GM21576 (cell line): ENCODE results near the gene P2RX7.
"Not testable (repeated sequence)": the region's sequence is repeated elsewhere in the genome, so short reads cannot be mapped to it uniquely, and the experiment has no call there.

Source experiments
- ATAC-seq: cut with Tn5 transposase; IDR thresholded peaks from one replicate; pipeline ENCODE4 v1.9.1; 2021; ENCODE audit warnings: mild to moderate bottlenecking, moderate library complexity; ENCODE audit not compliant: unreplicated experiment

Gene P2RX7

GRCh38 chr12:121133838-121134237, 1.2 kb downstream of the P2RX7 start:
- ATAC-seq: no peak

- no peak for ATAC-seq
These were observed 2.6 kb downstream of the P2RX7 start for GRCh38 chr12:121135320-121135719.

GRCh38 chr12:121137512-121137911, 4.8 kb downstream of the P2RX7 start:
- no peak for ATAC-seq

DNA sequence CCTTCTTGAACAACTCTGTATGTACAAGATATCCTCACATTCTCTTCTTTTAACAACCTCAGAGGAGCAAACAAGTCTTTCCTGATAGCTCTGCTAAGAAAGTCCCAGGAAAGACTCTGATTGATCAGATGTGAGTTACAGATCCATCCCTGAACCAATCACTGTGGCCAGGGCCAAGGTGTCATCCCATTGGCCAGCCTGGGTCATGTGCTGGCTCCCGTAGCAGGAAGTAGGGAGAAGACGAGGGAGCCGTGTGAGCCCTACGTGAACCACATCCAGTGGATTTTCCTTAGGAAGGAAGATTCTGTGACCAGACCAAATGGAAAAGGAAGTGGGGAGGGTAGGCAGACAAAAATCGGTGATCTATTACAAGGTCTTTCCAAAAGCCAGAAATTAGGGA, 5.6 kb downstream of the P2RX7 start:
- ATAC-seq: no peak

DNA sequence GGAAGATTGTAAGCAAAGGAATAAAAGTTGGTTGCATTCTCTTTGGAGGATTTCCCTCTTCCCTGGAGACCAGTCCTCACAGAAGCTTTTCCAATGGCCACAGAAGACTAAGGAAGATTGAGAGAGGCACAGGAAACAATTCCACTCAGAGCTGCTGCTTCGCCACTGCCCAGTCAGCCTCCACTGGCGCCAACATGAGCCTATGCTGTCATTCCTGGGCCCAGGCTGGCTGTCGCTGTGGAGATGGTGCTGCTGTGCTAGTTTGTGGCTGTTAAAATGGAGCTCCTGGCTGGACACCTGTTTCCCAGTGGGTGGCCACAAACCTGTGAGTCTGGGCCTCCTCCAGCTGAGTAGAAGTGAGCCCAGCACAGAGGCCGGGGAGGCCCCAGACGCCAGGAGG, 6.6 kb downstream of the P2RX7 start:
- no peak for ATAC-seq

GRCh38 chr12:121142171-121142950, 9.7 kb downstream of the P2RX7 start:
- no peak for ATAC-seq

GRCh38 chr12:121144416-121144914, 11.8 kb downstream of the P2RX7 start:
- no peak for ATAC-seq

DNA sequence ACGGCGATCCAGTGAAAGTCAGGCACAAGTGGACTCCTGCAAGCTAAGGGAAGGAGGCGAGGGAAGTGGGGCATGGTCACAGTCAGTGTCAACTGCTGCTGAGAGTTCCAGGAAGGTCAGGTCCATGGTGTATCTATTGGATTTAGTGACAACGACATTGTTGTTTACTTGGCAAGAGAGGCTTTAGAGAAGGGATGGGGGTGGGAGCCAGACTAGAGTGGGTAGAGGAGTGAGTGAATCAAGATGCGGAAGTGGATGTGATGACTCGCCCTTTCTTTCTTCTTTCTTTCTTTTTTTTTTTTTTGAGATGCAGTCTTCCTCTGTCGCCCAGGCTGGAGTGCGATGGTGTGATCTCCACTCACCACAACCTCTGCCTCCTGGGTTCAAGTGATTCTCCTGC, 12.5 kb downstream of the P2RX7 start:
- no peak for ATAC-seq

DNA sequence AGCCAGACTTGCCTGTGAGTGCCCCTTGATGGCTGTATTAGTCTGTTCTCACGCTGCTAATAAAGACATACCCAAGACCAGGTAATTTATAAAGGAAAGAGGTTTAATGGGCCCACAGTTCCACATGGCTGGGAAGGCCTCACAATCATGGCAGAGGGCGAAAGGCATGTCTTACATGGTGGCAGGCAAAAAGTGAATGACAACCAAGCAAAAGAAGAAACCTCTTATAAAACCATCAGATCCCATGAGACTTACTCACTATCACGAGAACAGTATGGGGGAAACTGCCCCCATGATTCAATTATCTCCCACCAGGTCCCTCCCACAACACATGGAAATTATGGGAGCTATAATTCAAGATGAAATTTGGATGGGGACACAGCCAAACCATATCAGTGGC, 16.6 kb downstream of the P2RX7 start:
- ATAC-seq: not testable (repeated sequence)

DNA sequence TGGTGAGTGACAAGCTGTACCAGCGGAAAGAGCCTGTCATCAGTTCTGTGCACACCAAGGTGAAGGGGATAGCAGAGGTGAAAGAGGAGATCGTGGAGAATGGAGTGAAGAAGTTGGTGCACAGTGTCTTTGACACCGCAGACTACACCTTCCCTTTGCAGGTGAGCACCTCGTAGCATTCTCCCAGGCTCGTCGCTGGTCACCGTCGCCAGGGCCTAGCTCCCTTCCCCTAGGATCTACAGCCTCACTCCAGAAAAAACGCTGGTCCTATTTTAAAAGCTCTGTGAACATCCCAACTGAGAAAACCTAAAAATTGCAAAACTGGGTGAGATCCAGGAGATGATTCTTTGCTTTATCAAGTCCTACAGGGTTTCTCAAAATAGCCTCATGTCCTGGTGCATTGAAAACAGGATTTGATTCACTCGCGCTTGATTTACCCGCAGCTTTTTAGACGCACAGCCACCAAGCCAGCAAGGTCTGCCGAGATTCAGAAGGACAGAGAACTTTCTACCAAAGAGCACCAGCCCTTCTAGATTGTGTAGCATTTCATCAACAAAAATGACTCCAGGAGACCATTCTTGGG, 22.2 kb downstream of the P2RX7 start:
- no peak for ATAC-seq

GRCh38 chr12:121156365-121156764, 23.7 kb downstream of the P2RX7 start:
- no peak for ATAC-seq

DNA sequence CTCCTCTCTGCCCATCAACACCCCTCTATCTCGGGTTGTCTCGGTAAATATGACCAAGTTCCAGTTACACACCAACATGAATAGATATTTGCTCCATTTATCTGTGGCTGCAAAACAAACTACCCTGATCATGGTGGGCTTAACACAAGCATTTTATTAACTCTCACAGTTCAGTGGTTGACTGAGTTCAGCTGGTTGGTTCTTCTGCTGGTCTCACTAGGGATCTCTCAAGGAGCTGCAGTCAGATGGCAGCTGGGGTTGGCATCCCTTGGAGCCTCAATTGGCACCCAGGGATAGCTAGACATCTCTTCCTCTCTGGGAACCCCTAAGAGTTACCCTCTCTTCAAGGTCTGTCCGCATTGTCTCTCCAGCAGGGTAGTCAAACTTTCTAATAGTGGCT, 25.4 kb downstream of the P2RX7 start:
- ATAC-seq: no peak

DNA sequence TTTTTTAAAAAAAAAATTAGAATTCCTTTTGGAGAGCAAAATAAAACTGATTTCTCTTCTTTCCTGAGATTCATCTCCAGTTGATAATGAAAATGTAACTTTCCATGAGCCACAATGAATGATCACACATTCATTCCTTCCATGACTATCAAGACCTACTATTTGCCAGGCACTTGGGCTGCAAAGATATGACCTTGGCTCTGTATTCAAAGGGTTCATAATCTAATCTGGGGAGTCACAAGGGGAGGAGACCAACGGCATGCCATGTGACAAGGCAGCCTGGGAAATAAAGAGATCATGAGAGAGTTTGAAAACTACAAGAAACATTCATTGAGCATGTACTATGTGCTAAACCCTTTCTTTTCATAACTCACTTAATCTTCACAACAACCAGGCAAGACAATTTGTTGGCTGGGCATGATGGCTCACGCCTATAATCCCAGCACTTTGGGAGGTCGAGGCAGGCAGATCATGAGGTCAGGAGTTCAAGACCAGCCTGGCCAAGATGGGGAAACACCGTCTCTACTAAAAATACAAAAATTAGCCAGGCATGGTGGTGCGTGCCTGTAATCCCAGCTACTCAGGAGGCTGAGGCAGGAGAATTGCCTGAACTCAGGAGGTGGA, 26.2 kb downstream of the P2RX7 start:
- not testable (repeated sequence) for ATAC-seq

- ATAC-seq: no peak
These were observed 27.0 kb downstream of the P2RX7 start for GRCh38 chr12:121159467-121160307.

DNA sequence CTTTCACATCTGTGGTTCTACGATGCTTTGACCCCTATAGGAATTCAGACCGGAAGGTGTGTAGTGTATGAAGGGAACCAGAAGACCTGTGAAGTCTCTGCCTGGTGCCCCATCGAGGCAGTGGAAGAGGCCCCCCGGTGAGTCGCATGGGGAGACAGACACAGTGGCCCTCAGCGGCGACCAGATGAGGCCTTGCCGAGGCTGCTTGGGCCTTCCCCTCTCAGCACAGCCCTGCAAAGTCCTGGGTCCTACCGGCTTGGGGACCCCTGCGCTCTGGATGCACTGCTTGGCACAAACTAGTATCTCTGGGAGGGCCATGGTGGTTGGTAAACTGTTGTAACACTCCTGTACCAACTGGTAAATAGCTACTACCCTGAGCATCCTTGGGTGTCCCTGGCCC, 29.7 kb downstream of the P2RX7 start:
- no peak for ATAC-seq

DNA sequence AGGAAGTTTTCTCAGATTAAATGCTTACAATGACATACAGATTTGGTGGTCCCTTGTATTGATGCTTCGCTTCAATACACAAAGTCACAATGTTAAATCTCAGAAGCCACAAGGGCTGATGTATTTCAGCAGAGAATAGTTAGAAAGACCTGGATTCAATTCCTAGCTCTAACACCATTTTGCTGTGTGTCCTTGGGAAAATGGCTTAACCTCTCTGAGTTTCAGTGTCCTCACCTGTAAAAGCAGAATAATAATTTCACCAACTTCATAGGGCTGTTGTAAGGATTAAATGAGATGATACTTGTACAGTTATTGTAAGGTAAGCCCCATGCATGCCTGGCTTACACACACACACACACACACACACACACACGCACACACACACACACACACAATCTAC, 30.3 kb downstream of the P2RX7 start:
- no peak for ATAC-seq

- not testable (repeated sequence) for ATAC-seq
These were observed 32.2 kb downstream of the P2RX7 start for GRCh38 chr12:121164839-121165238.

GRCh38 chr12:121165316-121165715, 32.6 kb downstream of the P2RX7 start:
- ATAC-seq: no peak

DNA sequence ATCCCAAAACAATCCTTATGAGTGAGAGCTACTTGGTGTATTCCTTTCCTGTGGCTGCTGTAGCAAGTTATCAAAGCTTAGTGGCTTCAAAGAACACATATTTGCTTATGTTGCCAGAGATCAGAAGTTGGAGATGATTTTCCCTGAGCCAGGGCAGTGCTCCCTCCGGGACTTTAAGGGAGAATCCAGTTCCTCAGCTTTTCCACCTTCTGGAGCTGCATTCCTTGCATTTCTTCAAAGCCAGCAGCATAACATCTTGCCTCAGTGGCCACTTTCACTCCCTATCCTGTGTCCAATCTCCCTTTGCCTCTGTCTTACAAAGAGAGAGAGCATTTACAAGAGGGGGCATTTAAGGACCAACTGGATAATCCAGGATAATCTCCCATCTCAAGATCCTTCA, 33.7 kb downstream of the P2RX7 start:
- no peak for ATAC-seq

- no peak for ATAC-seq
These were observed 34.6 kb downstream of the P2RX7 start for GRCh38 chr12:121167232-121167820.

DNA sequence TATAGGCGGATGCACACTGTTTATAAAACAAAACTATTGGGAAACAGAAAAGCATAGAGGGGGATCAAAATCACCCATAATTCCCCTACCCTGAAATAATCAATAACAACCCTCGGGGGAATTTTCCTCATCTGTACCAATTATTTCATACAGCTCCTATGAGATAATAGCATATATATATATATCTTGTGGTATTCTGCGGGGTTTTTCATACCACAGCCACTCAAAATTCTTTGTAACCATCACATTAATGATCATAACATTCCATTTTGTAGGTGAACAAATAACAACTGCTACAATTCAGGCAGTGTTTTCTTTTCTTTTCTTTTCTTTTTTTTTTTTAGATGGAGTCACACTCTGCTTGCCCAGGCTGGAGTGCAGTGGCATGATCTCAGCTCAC, 35.3 kb downstream of the P2RX7 start:
- no peak for ATAC-seq
